ENCODE measurements around the gene CWC15.
"Not testable (repeated sequence)": the region's sequence is repeated elsewhere in the genome, so short reads cannot be mapped to it uniquely, and the experiment has no call there.

CWC15 gene

GRCh38 chr11:94956963-94957362 is 16.4 kb downstream of the CWC15 start:
- DNase-seq (ENCODE audit: low read depth in 1 of 2, low spot score in 1 of 2) = no peak

- DNase-seq (ENCODE audit: low read depth in 1 of 2, low spot score in 1 of 2) = no peak
These were observed 18.6 kb downstream of the CWC15 start for GRCh38 chr11:94954753-94955152.

DNA sequence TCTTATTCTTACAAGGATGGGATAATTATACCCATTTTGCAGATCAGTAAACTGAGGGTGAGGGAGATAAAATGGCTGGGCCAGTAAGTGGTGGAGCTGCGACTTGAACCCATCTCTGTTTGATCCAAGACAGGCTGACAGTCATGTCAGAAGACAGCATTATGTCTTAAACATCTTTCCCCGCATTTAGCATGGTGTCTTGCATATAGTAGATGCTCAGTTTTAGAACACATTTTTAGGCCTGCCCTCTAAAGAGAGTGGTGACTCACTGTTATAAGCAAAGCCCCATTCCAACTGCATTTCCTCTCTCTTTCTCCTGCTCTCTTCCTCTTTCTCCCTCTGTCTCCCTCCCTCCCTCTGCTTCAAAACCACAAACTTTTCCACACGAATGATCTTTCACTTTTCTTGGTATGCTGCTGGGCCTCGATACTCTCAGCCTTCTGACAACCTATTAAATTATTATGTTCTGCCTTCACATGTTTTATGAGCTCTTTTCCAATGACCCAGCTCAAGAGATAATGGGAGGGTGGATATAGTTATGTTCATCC is 25.2 kb downstream of the CWC15 start:
- no peak for DNase-seq (ENCODE audit: low read depth in 1 of 2, low spot score in 1 of 2)

DNA sequence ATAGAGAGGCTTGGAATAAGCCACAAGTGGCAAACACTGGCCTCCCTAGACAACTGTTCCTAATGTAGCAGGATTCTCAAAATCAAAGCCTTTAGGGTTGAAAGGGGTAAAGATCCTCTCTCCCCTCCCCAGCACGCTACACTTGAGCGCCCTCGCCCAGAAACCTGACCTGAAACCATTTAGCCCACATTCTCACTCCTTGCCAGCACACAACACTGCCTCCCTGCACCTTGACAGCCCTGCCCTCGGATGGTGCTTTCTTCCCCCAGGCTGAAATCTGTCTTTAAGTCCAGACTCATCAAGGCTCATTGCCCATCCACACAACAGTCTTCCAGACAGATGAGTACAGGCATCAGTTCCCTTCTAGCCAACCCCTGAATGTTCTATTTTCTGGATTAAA is 26.5 kb downstream of the CWC15 start:
- DNase-seq (ENCODE audit: low read depth in 1 of 2, low spot score in 1 of 2) = no peak

- DNase-seq (ENCODE audit: low read depth in 1 of 2, low spot score in 1 of 2) = no peak
These were observed 32.2 kb downstream of the CWC15 start for GRCh38 chr11:94941131-94941530.

DNA sequence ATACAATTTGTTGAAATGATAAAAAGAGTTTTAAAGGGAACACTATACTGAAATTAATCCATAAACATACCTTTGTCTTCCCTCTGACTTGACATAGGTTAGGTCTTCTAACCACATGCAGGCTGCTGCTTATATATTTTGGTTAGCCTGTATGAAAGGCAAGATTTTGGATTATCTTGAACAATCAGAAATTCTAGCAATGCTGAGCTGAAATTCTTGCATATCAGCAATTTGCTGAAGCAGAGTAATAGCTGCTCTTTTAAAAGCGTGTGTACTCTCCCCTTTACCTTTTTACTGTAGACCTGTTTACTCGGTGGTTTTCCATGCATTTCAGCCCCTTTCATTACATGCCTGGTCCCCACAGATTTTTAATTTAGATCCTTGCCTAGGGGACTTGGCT is 34.0 kb downstream of the CWC15 start:
- no peak for DNase-seq (ENCODE audit: low read depth in 1 of 2, low spot score in 1 of 2)

DNA sequence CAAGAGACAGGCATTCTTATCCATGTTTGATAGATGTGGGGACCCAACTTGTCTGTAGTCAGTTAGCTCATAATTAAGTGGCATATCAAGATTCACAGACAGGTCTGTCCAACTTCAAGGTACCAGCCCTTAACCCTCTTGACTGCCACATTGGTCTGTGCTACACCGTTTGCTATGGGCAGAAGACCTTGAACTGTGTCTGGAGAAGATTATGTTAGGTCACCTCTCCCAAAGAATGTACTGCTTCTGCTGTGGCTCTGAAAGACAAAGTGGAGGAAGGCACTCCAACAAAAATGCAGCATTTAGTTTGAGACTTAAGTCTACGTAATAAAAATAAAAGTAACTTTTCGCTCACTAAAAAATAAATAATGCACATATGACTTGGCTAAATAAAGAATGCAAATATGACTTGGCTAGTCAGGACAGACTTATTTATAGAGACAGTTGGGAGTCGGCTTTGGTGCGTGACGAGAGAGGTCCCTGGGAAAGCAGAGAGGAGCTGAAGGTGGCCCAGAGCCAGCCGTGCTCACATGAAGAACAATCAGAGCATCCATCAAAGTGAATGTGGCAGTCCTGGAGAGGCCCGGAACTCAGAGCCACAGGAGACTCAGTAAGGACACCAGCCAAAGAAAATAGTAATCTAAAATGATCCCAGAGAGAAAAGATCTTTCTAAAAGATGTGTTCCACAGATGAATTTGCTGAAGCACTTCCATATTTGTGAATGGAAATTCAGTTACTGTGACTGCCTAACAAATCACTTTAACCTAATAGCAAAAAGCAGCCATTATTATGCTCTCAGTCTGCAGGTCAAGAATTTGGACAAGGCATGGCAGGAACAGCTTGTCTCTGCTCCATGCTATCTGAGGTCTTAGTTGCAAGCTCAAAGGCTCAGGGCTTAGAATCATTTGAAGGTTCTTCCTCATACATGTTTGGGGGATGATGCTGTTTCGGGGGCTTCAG is 35.0 kb downstream of the CWC15 start:
- DNase-seq (ENCODE audit: low read depth in 1 of 2, low spot score in 1 of 2) = no peak

GRCh38 chr11:94934846-94935245 is 38.5 kb downstream of the CWC15 start:
- DNase-seq (ENCODE audit: low read depth in 1 of 2, low spot score in 1 of 2) = no peak

GRCh38 chr11:94934362-94934761 is 39.0 kb downstream of the CWC15 start:
- no peak for DNase-seq (ENCODE audit: low read depth in 1 of 2, low spot score in 1 of 2)

DNA sequence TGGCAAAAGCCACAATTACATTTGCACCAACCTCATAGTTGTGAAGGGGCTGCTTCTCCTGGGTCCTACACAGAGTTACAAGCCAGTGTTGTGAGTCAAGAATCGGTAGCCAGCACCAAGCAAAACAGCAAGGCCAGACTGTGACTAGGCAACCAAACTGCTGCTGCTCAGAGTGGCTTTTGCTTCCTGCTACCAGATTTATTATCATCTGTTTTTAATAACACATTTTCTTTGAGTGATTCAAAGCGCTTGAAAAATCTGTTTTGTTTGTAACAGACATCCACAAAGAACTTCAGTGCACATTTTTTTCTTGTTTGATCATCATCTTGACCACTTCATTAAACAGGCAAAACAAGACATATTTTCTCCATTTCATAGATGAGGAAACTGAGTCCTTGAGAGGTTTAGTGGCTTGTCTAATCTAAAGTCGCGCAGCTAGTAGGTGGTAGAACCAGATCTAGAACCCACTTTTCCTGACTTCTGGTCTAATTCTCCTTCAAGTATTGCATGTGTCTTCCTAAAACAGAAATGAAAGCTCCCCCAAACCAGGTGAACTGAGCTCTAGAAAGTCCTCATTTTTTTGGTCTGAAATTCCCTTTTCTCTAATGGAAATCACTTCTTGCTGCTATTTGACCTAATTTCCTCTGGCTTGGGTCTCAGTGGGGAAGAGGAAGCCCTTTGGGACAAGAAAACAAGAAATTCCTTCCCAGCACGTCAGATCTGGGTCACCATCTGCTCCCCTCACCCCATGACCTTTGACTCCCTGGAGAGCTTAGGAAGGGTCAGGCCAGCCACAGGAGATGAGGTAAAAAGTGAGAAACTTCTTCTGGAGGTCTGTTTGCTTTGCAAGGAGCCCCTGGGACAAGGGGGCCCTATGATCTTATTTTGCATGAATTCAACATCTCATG is 39.9 kb downstream of the CWC15 start:
- no peak for DNase-seq (ENCODE audit: low read depth in 1 of 2, low spot score in 1 of 2)

DNA sequence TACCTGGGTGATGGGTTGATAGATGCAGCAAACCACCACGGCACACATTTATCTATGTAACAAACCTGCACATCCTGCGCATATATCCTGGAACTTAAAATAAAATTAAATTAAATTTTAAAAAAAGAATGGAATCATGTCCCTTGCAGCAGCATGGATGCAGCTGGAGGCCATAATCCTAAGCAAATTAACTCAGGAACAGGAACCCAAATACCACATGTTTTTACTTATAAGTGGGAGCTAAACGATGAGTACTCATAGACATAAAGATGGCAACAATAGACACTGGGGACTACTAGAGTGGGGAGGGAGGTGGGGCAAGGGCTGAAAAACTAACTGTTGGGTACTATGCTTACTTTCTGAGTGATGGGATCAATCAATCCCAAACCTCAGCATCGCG is 40.9 kb downstream of the CWC15 start:
- DNase-seq (ENCODE audit: low read depth in 1 of 2, low spot score in 1 of 2) = no peak

- DNase-seq (ENCODE audit: low read depth in 1 of 2, low spot score in 1 of 2) = not testable (repeated sequence)
These were observed 41.3 kb downstream of the CWC15 start for GRCh38 chr11:94932072-94932471.

DNA sequence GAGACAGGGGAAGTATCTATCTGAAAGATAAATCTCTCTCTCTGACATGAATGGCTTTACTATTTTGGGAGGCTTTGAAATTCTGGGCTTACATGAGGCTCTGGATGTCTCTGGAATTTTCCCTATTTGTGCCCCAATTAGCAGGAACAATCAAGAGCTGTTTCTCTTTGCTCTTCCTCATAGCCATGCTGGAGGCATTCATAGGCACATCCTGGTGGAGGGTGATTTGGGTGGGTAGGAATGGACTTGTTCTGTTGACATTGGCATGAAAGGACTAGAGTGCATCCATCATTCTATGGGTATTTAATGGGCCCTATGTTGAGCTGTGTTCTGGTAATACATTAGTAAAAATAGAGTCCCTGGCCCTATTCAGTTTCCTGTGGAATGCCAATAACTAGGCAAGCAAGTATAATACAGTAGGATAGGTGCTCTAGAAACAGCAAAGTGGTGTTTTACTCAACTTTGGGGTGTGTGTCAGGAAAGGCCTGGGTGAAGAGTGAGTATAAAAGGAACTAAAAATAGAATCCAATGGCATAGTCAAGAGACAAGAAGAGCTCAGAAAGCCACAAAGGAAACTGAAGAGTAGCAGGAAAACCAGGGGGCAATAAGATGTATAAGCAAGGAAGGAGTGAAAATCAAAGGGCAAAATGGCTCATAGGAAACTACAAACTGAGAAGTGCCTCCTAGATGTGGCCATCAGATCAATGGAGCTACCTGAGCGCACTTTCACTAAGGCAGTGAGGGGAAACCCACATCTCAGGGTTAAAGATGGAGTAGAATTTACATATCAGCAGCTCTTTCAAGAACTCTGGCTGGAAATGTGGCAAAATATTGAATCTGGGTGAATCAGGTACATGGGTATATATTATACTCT is 45.0 kb downstream of the CWC15 start:
- no peak for DNase-seq (ENCODE audit: low read depth in 1 of 2, low spot score in 1 of 2)

GRCh38 chr11:94926698-94927237 is 46.6 kb downstream of the CWC15 start:
- DNase-seq (ENCODE audit: low read depth in 1 of 2, low spot score in 1 of 2) = no peak

GRCh38 chr11:94926271-94926625 is 47.1 kb downstream of the CWC15 start:
- no peak for DNase-seq (ENCODE audit: low read depth in 1 of 2, low spot score in 1 of 2)

GRCh38 chr11:94925422-94926270 is 47.7 kb downstream of the CWC15 start:
- DNase-seq (ENCODE audit: low read depth in 1 of 2, low spot score in 1 of 2) = no peak

- DNase-seq (ENCODE audit: low read depth in 1 of 2, low spot score in 1 of 2) = no peak
These were observed 48.7 kb downstream of the CWC15 start for GRCh38 chr11:94924612-94925011.

DNA sequence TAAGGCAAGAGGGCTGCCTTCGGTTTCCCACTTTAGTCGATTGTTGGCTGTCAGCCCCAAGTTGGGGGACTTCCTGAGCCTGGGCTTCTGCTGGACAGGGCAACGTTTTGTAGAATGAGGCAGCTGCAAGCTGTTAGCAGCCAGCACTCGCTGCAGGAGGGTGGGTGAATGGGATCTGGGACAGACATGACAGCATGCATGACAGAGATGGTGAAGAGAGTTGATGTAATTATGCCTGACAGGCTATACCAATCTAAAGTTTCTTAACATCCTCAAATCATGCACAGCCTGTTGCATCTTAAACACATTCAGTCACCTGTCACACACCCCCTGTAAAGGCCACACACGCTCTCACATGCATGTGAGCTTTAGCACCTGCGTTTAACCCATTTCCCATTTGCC is 49.2 kb downstream of the CWC15 start:
- no peak for DNase-seq (ENCODE audit: low read depth in 1 of 2, low spot score in 1 of 2)

GRCh38 chr11:94923004-94923334 is 50.4 kb downstream of the CWC15 start:
- DNase-seq (ENCODE audit: low read depth in 1 of 2, low spot score in 1 of 2) = no peak
